GM23248 (cell line): ENCODE results near the gene XIRP1.

Experiments
- EZH2 ChIP-seq: fragments of 200-600 bp; sonication (generic); IDR thresholded peaks from 2 replicates; pipeline ENCODE4 v1.6.1; 2018; ENCODE audit warnings: antibody characterized with exemption, mild to moderate bottlenecking; ENCODE audit not compliant: insufficient read depth, poor library complexity, severe bottlenecking
- EZH2phosphoT487 ChIP-seq: fragments of 200-600 bp; sonication (generic); IDR thresholded peaks from 2 replicates; pipeline ENCODE4 v1.6.1; 2018; ENCODE audit warnings: antibody characterized with exemption, moderate library complexity, mild to moderate bottlenecking, low read depth; ENCODE audit not compliant: insufficient read depth

GRCh38 chr3:39211332-39212130 is 19.1 kb upstream of the XIRP1 start:
- TF ChIP-seq EZH2 (no peak), EZH2phosphoT487 (no peak)
